SK-N-MC (cell line): ENCODE results near the gene HSP90AB1.

Source experiments
- EZH2 ChIP-seq: fragments of 200-600 bp; sonication (generic); IDR thresholded peaks from one replicate; pipeline ENCODE4 v1.6.1; 2017; ENCODE audit warnings: antibody characterized with exemption
- FOXP2 ChIP-seq: optimal IDR thresholded peaks from 2 replicates; pipeline ENCODE3; 2011; ENCODE audit warnings: mild to moderate bottlenecking, moderate library complexity; ENCODE audit not compliant: insufficient read depth; ENCODE audit errors: extremely low read length, control extremely low read depth
- POLR2AphosphoS5 ChIP-seq: IDR thresholded peaks from 2 replicates; pipeline ENCODE4 v1.6.1; 2012; ENCODE audit warnings: mild to moderate bottlenecking, low read depth, low read length, borderline replicate concordance

GRCh38 chr6:44271406-44271723 lies 24.5 kb downstream of the HSP90AB1 start:
- TF ChIP-seq EZH2: no peak
- no peak for TF ChIP-seq POLR2AphosphoS5
- no peak for TF ChIP-seq FOXP2
